HG03280 (cell line): ENCODE results near the gene DHX58.

ENCODE experiments used
- ATAC-seq: cut with Tn5 transposase; IDR thresholded peaks from one replicate; pipeline ENCODE4 v1.9.1; 2021; ENCODE audit warnings: mild to moderate bottlenecking, moderate library complexity; ENCODE audit not compliant: unreplicated experiment

Gene DHX58

DNA sequence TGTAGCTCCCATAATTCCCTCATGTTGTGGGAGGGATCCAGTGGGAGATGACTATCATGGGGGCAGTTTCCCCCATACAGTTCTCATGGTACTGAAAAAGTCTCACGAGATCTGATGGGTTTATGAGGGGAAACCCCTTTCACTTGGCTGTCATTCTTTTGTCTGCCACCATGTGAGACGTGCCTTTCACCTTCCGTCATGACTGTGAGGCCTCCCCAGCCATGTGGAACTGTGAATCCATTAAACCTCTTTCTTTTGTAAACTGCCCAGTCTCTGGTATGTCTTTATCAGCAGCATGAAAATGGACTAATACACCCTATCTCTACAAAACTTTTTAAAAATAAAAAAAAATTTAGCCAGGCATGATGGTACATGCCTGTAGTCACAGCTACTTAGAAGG, 55.9 kb downstream of the DHX58 start:
- ATAC-seq, result no peak

DNA sequence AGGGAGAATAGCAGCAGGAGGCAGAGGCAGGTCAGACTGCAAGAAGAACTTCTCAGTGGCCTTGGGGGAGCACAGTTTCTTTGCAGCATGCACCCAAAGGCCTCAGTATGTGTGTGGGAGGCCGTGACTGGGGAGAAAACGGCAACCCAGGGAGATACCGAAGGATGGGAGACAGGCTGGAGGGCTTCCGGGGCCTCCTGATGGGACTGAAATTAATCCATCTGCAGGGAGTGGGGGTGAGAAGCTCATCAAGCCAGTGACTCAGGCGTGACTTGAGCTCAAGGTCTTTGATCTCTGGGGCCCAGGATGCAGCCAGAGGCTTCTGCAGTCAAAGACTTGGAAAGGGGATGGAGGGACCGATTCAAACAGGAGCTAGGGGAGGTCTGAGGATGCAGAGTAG, 57.0 kb downstream of the DHX58 start:
- ATAC-seq, result no peak

DNA sequence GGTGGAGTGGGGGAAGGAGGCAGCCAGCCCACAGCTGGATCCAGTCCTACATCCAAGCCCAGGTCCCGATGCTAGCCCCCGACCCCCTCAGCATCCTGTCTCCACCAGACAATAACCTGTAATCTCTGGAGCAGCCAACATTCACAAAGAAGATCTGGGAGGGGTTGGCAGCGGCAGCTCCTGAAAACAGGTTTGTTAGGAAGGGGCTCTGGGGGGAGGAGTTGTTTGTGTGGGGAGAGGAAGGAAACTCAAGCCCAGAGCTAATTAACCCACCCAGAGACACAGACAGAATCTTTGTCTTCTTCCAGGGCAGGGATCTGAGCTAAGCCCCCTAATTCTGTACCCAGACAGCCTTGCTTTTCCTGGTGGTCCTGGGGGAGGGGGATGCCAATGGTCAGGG, 57.5 kb downstream of the DHX58 start:
- no peak for ATAC-seq

DNA sequence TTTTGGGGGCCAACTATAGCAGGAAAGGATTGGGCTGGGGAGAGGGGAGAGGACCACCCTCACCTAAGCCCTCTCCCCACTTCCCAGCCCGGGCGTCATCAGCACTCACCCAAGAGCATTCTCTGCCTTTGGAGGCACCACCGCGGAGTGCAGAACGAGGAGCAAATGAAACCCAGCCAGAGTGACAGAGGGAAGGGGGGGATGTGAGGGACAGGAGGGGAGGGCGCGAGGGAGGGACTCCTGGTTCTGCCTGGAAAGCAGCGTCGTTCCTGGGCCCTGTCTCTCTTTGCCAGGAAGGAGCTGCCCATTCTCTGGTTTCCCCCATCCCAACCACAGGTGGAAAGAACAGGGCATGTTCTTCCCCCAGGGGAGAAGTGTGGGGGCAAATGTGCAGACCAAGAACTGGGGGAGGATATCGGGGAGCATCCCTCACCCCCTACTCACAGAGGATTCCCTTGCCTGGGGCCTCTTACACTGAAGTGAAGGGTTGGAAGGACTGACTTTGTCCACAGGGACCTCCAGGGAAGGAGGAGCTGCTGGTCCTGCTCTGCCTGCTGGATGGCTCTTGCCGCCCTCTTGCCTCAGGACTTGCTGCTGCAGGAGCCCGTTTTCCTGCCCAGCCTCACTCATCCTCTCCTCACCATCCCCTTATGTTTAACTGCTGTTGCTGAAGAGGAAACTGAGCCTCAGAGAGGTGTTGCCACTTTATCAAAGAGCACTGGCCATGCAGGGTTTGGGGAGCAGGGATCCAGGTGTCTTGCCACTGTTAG, 58.6 kb downstream of the DHX58 start:
- no peak for ATAC-seq

DNA sequence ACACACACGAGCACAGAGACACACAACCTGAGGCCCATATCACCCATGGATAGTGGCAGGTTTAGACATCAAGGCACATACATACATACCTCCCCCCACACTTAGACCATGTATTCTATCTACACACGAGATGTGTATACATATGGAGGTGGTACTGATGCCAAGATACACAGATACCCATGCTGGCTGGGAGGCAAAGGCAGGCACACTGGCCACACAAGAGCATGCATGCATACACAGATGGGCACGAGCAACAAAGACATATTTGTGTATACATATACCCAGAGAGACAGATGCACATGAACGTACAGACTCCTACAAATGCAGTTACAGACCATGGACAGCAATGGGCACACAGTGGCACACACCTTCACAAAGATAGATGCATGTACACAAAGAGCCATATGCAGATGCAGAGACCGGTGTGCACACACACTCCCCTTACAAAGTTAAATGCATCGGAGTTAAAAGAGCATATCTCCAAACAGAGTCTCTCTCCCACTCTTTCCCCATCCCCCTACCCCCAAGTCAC, 60.1 kb downstream of the DHX58 start:
- ATAC-seq, result no peak

- ATAC-seq, result no peak
Measured at GRCh38 chr17:42051645-42052044, 60.9 kb downstream of the DHX58 start.
